NB4 (cell line): ENCODE measurements around the gene PSTPIP2.
A peak's percentile ranks its signal among the peaks of the same experiment; 100 is the strongest.

Experiments
- DNase-seq: peaks from one replicate; pipeline ENCODE4 v3.0.0; 2010; ENCODE audit warnings: low read depth
- H3K4me3 ChIP-seq: one replicate; pipeline ENCODE4 v1.5.1; 2011; ENCODE audit warnings: mild to moderate bottlenecking, low read depth, low read length, moderate library complexity
- CTCF ChIP-seq: IDR thresholded peaks from one replicate; pipeline ENCODE4 v1.5.1; 2012; ENCODE audit warnings: low read depth, low read length
- MAX ChIP-seq: IDR thresholded peaks from 2 replicates; pipeline ENCODE4 v1.6.1; 2011; ENCODE audit warnings: low read depth, low read length
- MYC ChIP-seq: IDR thresholded peaks from 2 replicates; pipeline ENCODE4 v1.6.1; 2011; ENCODE audit warnings: low read depth, low read length
- POLR2A ChIP-seq: IDR thresholded peaks from 2 replicates; pipeline ENCODE4 v1.6.1; 2011; ENCODE audit warnings: mild to moderate bottlenecking; ENCODE audit not compliant: insufficient read length; ENCODE audit errors: extremely low read depth

The PSTPIP2 gene

GRCh38 chr18:45958730-45959129 lies 113.3 kb downstream of the PSTPIP2 start:
- no peak for DNase-seq
- no peak for TF ChIP-seq POLR2A
- no peak for TF ChIP-seq CTCF
- TF ChIP-seq MAX: no peak
- TF ChIP-seq MYC: no peak
- no peak overlapping the region for H3K4me3 ChIP-seq

GRCh38 chr18:45958027-45958426 lies 114.0 kb downstream of the PSTPIP2 start:
- DNase-seq: no peak
- TF ChIP-seq POLR2A (no peak), MYC (no peak), MAX (no peak)

GRCh38 chr18:45957100-45957499 lies 115.0 kb downstream of the PSTPIP2 start:
- TF ChIP-seq CTCF (no peak), POLR2A (no peak), MAX (no peak), MYC (no peak)
- no peak for DNase-seq

More at GRCh38 chr18:45958027-45958426, 114.0 kb downstream of the PSTPIP2 start:
- no peak overlapping the region for H3K4me3 ChIP-seq

GRCh38 chr18:45954070-45954934 lies 117.8 kb downstream of the PSTPIP2 start:
- no peak overlapping the region for H3K4me3 ChIP-seq
- TF ChIP-seq CTCF: no peak
- TF ChIP-seq POLR2A: no peak
- no peak for TF ChIP-seq MAX
- no peak for TF ChIP-seq MYC
- DNase-seq: no peak

More at GRCh38 chr18:45957100-45957499, 115.0 kb downstream of the PSTPIP2 start:
- no peak overlapping the region for H3K4me3 ChIP-seq

GRCh38 chr18:45951016-45951714 lies 120.9 kb downstream of the PSTPIP2 start:
- peak; percentile 32 for DNase-seq
- TF ChIP-seq MYC (no peak), POLR2A (no peak), CTCF (no peak), MAX (no peak)

GRCh38 chr18:45945669-45946068 lies 126.4 kb downstream of the PSTPIP2 start:
- DNase-seq: no peak
- TF ChIP-seq CTCF (no peak), POLR2A (no peak), MAX (no peak), MYC (no peak)
- no peak overlapping the region for H3K4me3 ChIP-seq

More at GRCh38 chr18:45951016-45951714, 120.9 kb downstream of the PSTPIP2 start:
- H3K4me3 ChIP-seq: no peak overlapping the region
